Measurements from ENCODE around the gene TMEM229A.
"Not testable (repeated sequence)": the region's sequence is repeated elsewhere in the genome, so short reads cannot be mapped to it uniquely, and the experiment has no call there.

Gene TMEM229A

DNA sequence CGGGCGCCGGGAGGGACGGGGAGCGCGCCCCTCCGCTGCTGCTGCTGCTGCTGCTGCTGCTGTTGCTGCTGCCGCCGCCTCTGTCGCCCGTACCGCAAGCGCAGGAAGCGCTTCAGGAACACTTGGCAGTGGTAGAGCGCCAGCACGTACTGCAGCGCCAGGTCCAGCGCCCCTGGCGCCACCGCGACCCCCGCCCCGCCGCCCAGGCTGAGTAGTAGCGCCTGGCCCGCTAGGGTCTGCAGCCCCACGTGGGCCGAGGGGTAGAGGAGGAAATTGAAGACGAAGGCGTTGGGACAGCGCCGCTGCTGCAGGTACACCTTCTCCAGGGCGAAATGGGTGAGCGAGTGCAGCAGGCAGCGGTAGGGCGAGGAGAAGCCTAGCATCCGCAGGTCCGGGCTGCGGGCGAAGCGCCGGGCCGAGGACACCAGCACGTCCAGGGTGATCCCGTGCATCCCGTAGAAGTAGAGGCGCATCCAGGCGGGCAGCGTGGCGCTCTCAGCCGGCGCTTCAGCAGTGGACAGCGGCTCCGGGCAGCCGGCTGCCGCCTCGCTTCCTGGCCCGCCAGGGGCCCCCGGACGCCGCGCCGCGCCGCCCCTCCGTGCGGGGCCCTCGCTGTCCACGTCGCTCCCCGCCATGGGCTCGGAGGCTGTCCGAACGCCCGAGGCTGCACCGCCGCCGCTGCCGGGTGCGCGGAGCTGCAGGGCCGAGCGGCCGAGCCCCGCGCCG, at the start of gene TMEM229A:
Gene TMEM229A (minus strand): TSS at position 699 of the 726 bp plus-strand sequence. CDS start 64 bp downstream, at position 635.
- DNase-seq: peak; percentile 67

DNA sequence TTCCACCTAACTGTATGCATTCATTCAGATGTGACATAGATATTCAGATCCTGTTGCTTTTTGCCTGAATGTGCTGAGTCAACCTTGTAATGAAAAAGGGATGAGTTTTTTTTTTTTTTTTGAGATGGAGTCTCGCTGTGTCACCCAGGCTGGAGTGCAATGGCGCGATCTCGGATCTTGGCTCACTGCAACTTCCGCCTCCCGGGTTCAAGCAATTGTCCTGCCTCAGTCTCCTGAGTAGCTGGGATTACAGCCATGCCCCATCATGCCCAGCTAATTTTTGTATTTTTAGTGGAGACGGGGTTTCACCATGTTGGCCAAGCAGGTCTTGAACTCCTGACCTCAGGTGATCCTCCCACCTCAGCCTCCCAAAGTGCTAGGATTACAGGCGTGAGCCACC, 49.4 kb upstream of the TMEM229A start:
- not testable (repeated sequence) for DNase-seq

DNA sequence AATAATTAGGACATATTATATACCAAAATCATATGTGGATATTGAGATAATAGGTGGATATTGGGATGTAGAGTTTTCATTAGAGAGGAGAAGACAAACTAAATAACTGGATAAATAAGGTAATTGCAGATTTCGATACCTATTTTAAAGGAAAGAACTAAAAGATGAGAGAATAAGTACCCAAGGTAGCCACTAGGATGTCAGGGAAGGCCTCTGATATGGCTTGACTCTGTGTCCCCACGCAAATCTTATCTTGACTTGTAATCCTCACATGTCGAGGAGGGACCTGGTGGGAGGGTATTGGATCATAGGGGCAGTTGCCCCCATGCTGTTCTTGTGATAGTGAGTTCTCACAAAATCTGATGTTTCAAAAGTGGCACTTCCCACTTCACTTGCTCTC, 44.7 kb upstream of the TMEM229A start:
- DNase-seq: no peak

DNA sequence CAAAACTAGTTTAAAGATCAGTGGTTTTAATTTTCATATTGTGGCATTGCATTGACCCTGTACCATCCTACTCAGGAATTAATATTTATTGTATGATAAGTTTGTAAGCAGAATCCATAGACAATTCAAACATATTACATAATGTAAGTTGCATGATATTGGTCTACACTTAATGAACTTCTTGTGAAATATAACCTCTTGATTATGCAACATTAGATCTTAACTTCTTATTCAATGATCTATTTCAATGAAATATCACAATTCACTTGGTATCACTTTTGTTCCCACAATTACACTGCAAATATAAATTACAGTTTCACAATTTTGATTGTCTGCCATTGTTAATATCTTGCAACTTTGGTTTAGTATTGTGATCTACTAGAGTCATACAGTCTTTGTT, 44.0 kb upstream of the TMEM229A start:
- no peak for DNase-seq

DNA sequence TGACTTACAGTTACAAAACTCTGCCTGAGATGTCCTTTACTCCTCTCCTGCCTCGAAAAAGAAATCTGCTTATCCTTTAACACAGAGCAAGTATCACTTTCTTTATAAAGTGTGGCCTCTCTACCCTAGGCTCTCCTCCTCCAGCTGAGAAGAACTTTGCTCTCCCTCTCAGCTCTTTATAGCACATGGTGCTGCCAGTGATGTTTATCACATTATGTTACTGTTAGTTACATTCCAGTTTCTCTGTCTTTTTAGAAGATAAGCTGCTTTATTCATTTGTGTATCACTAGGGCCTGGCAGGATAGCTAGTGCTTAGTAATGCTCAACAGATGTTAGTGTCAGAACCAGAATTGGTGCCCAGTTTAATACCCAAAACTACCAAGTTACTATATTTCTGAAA, 41.1 kb upstream of the TMEM229A start:
- DNase-seq: no peak

DNA sequence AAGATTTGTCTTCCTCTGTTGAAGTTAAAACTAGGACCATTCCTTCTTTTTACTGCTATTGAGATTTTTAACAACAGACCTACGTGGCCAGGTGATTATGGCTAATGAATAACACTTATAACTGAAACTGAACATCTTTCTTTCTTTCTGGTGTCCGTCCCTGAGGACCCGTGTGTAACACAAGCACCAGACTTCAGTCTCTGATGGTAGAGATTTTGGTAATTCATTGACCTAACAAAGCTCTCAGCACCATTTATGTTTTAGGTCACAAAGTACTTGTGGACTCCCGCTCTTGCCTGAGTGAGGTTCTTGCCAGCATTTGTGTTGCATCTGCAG, 40.4 kb upstream of the TMEM229A start:
- DNase-seq: no peak

DNA sequence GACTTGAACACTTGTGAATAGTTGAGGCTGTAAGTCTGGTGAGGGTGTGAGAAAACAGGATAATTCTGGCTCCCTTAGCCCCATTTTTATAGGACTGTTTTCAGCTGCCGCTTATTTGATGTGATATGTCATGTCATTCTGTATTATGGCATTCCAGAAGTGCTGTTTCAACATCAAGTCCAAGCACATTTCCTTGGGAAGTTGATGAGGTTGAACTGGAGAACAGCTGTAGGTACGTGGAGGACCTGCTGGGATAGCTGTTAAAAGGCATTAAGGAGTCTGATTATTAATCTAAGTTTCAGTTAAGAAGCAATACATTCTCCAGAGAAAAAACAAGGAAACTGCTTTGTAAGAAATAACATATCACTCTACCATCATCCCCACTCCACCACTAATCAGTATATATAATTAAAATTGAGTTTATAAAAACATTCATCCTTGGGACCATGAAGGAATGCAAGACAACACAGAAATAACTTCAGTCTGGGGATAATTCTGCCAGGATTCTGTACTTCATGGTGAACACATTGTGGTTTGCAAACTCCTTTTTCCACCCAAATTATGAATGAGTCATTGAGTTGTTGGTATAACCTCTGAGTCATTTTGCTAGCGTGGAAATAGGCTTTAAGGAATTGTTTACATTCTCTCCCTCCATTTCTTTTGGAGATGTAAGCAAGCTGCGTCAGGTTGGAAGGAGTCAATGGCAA, 39.9 kb upstream of the TMEM229A start:
- no peak for DNase-seq

DNA sequence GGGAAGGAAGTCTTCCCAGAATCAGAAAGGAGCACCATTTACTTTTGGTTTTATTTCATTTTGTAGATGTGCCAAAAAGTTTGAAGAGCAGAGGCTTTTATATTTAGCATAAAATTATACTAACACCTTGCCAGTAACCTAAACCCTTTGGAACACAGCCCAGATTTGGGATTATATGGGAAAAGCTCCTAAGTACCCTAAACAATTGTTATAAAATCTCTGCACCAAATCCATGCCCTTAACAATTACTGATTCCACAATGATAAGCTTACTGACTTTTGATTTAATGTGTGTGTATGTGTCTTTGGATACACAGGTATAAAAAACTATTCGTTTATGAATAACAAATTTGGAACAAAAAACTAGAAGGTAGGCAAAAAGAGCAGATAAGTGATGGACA, 39.0 kb upstream of the TMEM229A start:
- DNase-seq: no peak

DNA sequence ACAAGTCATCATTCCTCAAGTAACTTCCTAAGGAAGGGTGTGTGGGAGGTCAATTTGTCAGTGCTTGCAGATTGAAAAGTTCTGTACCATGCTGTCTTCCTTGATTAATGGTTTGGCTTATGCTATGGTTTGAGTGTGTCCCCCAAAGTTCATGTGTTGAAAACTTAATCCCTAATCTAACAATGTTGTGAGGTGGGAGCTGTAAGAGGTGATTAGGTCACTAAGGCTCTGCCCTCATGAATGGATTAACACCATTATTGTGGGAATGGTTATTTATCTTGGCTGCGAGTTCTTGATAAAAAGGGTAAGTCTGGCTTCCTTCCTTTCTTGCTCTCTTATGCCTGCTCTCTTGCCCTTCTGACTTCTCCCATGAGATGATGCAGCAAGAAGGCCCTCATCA, 29.3 kb upstream of the TMEM229A start:
- no peak for DNase-seq

DNA sequence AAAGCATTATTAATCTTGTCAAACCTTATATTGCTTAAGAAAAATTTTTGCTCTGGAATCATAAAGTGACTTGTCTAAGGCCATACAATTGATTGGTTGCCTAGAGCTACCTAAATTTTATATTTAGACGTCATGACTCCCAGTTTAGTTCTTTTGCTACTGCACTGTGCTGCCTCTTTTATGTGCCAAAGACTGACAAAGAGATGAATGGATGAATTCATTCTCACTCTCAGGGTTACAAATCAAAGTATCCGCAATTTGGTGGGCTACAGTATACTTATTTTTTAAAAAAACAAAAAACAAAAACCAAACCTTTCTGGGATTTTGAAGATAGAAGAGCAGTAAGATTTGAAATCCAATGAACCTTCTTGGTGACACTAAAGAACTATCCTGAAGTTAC, 27.7 kb upstream of the TMEM229A start:
- no peak for DNase-seq

DNA sequence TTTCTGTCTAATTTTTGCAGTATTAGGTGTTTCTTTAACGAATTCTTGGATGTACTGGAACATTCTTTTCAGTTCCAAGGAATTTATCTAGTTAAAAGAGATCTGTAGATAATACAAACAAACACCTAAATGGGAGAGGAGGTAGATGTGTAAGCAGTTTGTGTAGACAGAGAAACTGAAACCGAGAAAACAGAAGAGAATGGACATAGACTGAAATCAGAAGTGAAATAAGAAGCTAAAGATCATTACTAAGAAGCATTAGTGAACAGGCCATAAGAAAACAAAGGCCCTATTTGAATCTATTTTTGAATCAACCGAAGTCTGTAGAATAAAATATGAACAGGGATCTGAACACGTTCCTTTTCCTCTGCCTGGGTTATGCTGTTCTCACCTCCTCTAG, 26.5 kb upstream of the TMEM229A start:
- no peak for DNase-seq

DNA sequence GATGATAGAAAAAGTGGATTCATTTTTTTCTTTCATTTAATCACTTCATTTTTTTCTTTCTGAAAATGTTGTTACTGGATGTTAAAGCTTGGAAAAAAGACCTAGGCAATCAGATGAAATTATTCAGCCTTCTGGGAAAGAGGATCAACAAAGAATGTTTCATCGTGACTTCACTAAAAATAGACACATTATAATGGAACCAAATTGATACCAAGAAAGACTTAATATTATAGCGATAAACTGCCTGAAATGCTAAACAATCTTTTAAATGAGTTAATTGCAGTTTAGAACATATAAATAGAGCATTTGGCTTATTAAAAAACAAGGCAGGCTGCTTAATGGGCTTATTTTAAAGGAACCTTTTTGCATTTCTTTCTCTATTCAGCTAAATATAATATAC, 25.6 kb upstream of the TMEM229A start:
- DNase-seq: no peak

DNA sequence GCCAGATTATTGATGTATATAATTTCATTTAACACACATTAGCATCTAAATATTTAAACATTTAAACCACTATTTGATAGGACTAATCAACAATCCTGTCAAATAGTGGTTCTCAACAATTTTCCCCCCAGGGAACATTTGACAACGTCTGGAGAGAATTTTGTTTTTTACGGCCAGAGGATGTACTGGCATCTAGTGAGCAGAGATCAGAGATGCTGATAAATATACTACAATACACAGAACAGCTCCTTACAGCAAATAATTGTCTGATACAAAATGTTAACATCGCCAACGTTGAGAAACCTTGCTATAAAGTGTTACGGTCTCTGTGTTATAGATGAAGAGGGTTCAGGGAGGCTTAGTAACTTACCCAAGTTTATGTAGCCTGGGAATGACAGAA, 25.0 kb upstream of the TMEM229A start:
- no peak for DNase-seq

DNA sequence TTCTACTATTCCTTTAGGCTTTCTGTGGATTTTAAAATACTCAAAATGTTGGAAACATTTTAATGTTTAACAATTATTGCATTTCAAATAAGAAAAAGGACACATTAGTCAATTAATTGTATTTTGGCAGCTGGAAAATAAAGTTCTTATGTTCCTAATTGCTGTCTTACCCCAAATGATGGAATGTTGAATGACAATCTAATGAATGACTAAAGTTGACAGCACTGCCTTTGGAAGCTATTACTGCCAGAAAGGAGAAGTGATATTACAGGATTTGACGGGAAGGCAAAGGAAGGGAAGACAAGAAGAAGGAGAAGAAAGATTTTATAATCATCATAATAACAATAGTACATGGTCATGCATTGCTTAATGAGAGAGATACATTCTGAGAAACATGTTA, 23.4 kb upstream of the TMEM229A start:
- DNase-seq: no peak

DNA sequence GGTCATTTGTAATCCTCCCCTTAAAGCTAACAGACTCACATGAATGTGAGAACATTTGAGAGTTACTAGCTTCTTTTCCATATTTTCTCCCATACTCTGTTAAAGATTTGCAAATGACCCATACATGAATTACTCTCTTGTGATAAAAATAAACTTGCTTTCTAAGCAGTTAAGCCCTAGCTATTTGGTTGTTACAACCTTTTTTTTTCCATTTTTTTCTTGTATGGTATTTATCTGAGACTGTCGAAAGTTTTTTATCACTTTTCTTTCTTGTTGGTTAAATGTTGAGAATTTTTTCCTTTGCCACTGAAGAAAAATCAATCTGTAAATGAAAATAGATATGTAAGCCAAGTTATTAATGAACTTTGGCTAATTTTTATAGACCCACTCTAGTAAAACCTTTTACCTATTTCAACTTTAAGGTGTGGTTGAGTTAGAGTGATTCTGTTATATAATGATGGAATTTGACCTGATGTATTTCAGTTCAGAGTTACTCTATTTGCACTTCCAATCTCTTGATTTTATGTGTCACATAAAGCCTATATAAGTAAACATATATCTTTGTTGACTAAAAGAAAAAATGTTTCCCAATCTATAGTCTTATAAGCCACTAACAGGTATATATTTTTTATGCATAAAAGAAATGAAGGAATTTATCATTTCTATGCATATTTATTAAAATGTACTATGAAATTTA, 19.0 kb upstream of the TMEM229A start:
- no peak for DNase-seq

DNA sequence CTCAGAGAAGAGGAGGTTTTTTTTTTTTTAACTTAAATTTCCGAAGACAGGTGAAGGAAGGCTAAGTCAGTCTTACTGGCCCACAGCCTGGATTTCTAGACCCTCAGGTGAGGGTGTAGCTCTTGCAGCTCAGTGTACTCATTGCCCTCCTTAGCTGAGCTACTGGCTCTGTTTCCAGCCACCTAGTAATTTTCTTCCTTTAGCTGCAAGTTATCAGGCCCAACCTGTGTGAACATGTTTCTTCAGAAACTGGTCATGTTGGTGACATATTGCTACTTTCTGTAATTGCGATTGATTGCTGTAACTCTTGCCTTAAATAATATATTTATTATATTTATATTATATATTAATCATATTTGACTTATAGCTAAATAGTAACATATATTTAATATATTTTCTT, 10.0 kb upstream of the TMEM229A start:
- DNase-seq: no peak

DNA sequence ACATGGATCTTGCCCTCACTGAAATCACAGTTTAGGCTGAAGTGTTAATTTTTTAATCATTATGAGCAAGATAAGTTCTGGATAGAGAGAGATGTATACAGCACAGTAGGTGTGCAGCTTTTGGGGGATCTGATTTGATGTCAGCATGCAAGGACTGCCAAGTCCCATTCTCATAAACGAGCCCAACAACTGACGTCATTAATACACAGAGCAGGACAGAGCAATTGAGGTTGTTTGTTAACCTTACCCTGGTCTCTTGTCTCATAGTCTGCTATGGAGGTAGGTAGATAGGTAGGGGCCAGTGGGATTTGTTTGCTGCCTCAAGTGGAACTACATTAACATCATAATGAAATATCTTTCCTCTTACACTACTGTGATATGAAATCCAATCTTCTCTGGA, 8.6 kb upstream of the TMEM229A start:
- DNase-seq: no peak

DNA sequence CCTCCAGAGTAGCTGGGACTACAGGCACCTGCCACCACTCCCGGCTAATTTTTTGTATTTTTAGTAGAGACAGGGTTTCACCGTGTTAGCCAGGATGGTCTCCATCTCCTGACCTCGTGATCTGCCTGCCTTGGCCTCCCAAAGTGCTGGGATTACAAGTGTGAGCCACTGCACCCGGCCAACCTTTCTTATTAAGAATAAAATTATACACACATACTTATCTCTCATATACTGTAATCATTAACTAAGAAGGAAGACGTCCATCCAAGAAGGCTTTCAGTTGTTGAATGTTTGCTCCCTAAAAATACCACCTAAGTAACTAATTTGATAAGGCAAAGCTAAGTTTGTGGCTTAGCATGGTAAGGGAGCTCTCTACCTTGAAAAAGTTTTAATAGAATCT, 5.0 kb upstream of the TMEM229A start:
- DNase-seq: not testable (repeated sequence)

DNA sequence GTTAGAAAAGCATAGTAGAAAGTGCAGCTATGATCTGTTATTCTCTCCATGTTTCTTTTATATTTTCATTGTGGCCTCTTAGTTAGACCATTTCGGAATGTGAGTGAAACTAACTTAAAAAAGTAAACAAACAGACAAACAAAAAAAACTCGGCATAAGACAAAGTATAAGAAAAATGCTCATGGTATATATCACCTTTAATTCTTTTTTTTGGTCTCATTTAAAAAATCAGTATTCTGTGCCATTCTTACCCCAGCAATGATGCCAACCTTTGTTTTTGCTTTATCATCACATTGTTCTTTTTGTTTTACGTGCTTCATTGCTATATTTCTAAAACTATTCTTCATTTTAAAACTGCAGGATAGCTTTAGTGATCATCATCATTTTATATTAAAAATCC, 2.8 kb upstream of the TMEM229A start:
- DNase-seq: no peak

DNA sequence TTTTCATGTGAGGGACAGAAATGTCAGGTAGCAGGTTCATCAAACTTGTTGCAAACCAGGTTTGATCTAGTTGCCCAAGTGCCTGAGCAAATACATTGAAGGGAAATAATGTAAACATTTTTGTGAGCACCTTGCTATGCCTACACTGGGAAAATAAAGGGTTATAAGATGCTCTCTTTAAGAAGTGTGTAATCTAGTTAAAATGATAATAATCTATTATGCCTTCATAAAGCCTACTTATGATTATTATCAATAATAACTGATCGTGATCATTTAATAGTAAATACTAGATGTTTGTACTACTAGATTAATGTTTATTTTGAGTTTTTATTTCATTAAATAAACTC, 1.9 kb upstream of the TMEM229A start:
- DNase-seq: no peak

DNA sequence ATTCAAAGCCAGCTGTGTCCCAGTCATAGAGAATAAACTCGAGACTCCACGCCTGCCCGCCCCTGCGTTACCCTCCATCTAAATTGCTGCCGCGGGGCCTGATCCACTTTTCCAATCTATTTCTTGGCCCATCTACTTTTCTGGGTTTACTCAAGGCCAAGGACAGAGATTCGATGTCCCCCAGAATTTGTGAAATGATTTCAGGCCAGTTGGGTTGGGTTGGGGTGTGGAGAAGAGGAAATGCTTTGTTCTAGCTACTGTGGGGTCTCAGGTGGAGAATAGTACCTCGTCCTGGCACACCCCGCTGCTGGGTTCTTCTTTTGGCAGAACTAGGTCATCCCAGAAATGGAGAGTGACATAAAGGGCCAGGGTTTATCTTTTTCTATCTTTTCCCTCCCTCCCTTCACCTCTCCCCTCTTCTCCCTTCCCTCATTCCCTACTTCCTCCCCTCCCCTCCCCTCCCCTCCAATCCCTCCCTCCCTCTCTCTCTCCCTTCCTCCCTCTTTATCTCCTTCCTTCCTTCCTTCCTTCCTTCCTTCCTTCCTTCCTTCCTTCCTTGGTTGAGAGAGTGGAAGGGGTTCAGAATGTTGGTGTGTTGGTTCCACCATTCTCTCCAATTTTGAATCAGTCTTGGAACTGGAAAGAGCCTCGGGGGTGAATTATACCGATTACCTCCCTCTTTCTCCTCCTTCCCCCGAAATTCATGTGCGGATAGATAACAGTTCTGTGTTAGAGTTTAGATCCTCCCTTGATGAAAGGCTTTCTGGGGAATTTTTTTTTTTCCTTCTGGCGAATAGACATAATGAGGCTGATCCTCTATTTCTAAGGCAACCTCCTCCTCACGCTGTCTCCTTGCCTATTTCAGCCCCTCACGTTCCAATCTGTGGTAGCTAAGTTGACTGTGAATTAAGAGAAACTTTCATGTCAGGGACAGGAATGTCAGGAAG, 1.2 kb upstream of the TMEM229A start:
- no peak for DNase-seq

DNA sequence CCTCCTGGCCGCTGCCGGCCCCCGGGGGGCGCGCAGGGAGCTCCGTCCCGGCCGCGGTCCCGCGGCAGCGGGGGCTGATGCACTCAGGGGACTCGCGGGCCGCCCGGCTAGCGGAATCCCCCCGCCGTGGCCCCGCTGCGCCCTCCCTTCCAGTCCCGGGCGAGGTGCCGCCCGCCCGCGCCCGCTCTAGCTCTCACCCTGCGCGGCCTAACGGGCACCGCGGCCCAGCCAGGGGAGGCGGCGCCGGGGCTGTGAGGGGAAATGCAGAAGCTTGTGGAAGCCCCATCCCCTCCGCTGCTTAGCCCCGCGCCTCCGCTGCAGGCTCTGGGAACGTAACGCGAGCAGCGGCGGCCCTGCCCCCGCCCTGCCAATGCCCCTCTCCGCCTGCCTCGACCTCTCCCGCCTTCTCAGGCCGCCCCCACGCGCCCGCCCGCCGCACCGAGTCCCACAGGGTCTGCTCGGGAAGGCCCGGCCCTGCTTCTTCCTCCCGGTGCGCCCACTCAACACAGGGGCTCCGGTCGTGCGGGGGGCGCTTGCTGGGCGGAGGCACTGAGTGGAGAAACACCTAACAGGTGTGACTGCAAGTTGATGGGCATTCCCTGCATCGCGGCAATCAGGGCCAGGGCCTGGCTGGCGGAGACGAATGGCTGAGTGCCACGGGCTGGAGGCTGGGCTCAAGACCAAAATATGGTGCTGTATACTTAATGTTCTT, 384 bp upstream of the TMEM229A start:
- DNase-seq: peak; percentile 53

DNA sequence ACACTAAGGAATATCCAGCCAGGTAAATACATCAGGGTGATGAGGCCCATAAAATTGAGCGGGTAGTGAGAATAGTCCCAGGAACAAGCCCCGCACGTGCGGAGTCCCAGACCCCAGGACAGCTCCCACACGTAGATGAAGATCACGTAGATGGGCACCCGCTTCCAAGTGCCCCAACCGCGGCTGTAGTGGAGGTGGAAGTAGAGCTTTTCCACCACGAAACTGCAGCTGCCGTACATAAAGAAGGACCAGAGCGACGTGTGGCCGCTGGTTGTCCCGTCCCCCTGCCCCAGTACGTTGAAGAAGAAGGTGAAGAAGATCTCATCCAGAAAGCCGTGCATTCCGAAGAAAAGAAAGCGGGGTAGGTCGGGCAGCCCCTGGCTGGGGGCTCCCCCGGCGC, 948 bp downstream of the TMEM229A start:
- no peak for DNase-seq

Measured in right forelimb (tissue), 1 donor.